WERI-Rb-1 (cell line): ENCODE measurements around the gene KCNAB1.

Source experiments
- DNase-seq: peaks from one replicate; pipeline ENCODE4 v3.0.0-alpha.2; 2020
- H3K27ac ChIP-seq: fragments of 250-450 bp; sonication (Bioruptor Pico); 2 replicates; pipeline ENCODE4 v1.5.1; 2020; ENCODE audit warnings: mild to moderate bottlenecking, moderate library complexity
- H3K27me3 ChIP-seq: fragments of 250-450 bp; sonication (Bioruptor Pico); 2 replicates; pipeline ENCODE4 v1.5.1; 2021; ENCODE audit warnings: mild to moderate bottlenecking, low read depth, moderate library complexity; ENCODE audit not compliant: insufficient read depth, severe bottlenecking
- H3K36me3 ChIP-seq: fragments of 250-450 bp; sonication (Bioruptor Pico); 2 replicates; pipeline ENCODE4 v1.5.1; 2020; ENCODE audit warnings: mild to moderate bottlenecking, moderate library complexity
- H3K4me3 ChIP-seq: 2 replicates; pipeline ENCODE4 v1.5.1; 2011; ENCODE audit warnings: low read depth, mild to moderate bottlenecking, control low read depth, low read length
- H3K9me3 ChIP-seq: fragments of 250-450 bp; sonication (Bioruptor Pico); 2 replicates; pipeline ENCODE4 v1.5.1; 2021; ENCODE audit warnings: mild to moderate bottlenecking, moderate library complexity; ENCODE audit not compliant: severe bottlenecking
- TF ChIP-seq, protein P1 (sequence below): IDR thresholded peaks from 2 replicates; pipeline ENCODE4 v1.5.1; 2011; ENCODE audit warnings: low read depth, mild to moderate bottlenecking, control low read depth, inconsistent platforms, low read length

KCNAB1 gene

DNA sequence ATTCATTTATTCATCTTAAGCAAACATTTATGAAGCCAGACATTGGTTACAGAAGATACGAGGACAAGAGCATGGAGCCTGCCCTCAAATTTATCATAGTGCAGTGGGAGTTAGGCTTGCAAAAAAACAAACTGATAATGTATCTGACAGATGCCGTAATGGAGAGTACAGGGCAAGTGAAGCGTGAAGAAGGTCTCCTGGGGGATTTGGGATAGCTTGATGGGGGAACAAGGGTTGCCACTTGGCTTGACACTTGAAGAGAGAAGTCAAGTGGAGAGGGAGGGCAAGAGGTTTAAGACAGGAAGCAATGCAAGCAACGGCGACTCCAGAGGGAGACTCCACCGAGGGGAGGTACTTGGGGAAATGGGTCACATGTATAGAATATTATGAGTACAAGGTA, 305.3 kb downstream of the KCNAB1 start:
- DNase-seq = no peak
- no peak overlapping the region for H3K27ac ChIP-seq
- TF ChIP-seq, protein P1, sequence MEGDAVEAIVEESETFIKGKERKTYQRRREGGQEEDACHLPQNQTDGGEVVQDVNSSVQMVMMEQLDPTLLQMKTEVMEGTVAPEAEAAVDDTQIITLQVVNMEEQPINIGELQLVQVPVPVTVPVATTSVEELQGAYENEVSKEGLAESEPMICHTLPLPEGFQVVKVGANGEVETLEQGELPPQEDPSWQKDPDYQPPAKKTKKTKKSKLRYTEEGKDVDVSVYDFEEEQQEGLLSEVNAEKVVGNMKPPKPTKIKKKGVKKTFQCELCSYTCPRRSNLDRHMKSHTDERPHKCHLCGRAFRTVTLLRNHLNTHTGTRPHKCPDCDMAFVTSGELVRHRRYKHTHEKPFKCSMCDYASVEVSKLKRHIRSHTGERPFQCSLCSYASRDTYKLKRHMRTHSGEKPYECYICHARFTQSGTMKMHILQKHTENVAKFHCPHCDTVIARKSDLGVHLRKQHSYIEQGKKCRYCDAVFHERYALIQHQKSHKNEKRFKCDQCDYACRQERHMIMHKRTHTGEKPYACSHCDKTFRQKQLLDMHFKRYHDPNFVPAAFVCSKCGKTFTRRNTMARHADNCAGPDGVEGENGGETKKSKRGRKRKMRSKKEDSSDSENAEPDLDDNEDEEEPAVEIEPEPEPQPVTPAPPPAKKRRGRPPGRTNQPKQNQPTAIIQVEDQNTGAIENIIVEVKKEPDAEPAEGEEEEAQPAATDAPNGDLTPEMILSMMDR = no peak

DNA sequence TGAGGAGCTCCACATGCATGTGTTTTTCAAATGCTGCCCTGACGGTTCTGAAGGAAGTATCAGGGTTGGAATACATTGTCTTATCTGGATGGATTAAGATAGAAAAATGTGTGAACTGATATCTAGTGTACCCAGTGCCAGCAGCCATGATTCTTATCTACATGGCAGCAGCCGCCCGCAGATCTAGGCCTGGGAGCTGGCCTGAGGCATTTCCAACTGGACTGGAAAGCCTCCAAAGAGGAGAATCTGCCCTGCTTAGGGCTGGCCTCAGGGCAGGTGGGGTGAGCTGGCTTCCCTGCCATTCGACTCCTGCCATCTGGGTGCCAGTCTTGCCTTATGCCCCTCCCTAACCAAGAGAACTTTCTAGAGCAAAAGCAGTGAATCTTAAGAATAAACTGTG, 308.7 kb downstream of the KCNAB1 start:
- H3K9me3 ChIP-seq = no peaks in the 10 kb centered on the region
- TF ChIP-seq, protein P1 = no peak
- no peak overlapping the region for H3K27ac ChIP-seq
- H3K4me3 ChIP-seq = no peak overlapping the region
- no peaks in the 10 kb centered on the region for H3K36me3 ChIP-seq
- DNase-seq = no peak
- H3K27me3 ChIP-seq = no peaks in the 10 kb centered on the region

More for the DNA sequence above, 305.3 kb downstream of the KCNAB1 start:
- H3K4me3 ChIP-seq = no peak overlapping the region
- H3K9me3 ChIP-seq = no peaks in the 10 kb centered on the region
- no peaks in the 10 kb centered on the region for H3K36me3 ChIP-seq
- H3K27me3 ChIP-seq = no peaks in the 10 kb centered on the region

DNA sequence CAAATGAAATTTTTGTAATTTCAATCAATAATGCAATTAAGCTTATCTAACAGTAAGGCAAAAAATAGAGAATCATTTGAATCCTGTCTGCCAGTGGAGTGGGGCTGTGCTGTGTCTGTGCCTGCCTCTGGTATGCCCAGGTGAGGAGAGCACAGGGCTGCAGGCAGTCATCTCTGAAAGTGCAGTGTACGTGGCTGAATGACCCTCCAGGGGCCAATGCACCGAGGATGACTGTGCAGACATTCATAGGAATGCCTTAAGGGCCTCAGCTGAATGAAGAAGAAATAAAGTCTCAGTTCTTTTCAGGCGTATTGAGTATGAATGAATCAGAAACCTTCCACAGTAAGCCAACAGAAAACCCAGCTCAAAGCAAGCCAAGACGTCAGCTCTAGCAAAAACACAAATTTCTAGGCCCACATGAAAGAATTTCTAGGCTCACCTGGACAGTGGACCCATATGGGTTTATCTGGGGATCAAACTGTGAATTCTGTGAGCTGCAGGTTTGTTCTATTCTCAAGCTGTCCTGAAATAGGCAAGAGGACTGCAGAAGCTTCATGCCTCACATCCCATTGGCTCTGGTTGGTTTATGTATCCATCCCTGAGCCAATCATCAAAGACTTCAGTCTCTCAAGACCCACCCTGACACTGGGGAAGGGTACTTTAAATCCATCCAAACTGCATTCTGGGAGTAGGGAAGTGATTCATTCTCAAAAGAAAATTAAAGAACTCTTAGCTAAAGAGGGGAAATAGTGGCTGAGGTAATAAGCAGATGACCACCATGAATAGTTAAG, 311.2 kb downstream of the KCNAB1 start:
- H3K4me3 ChIP-seq = no peak overlapping the region
- TF ChIP-seq, protein P1 = no peak
- no peaks in the 10 kb centered on the region for H3K27me3 ChIP-seq
- H3K9me3 ChIP-seq = no peaks in the 10 kb centered on the region
- H3K27ac ChIP-seq = no peak overlapping the region
- H3K36me3 ChIP-seq = no peaks in the 10 kb centered on the region
- DNase-seq = no peak

DNA sequence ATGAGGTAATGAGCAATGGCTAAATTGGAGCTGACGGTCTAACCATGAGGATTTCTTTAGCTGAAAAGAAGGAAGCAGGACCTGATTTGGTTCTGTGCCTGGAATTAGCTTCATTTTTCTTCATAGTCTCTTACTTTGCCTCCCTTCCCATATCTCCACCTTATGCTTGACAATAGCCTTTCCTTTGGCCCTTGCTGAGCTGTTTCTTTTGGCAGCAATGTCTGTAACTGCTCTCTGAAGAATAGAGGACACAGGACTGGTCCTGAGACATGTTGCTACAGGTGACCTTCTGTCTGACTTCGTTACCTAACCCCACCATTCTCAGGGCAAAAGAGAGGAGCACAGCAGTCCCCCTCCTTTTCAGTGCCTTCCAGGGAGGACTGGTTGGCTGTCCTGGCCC, 312.2 kb downstream of the KCNAB1 start:
- H3K27ac ChIP-seq = no peak overlapping the region
- no peaks in the 10 kb centered on the region for H3K36me3 ChIP-seq
- TF ChIP-seq, protein P1 = no peak
- H3K9me3 ChIP-seq = no peaks in the 10 kb centered on the region
- no peak overlapping the region for H3K4me3 ChIP-seq
- no peak for DNase-seq
- no peaks in the 10 kb centered on the region for H3K27me3 ChIP-seq

DNA sequence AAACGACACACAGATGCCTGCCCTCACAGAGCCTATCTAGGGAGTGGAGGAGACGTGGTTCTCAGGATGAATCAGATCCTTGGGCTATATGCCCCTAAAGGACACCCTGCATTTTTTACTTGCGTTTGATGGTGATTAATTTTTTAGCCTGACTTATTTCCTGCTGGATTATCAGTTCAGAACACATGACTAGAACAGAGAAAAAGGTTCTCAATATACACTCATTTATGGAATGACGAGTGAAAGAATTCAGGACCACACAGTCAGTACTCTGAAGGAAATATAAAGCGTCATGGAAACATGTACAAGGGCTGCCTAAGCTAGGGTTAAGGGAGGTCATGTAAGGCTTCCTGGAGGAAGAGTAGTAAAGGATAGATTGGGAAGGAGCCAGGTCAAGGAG, 312.8 kb downstream of the KCNAB1 start:
- H3K36me3 ChIP-seq = no peaks in the 10 kb centered on the region
- no peak for DNase-seq

More for the DNA sequence above, 312.8 kb downstream of the KCNAB1 start:
- TF ChIP-seq, protein P1 = no peak
- Histone ChIP-seq H3K4me3 (no peak overlapping the region), H3K27me3 (no peaks in the 10 kb centered on the region), H3K27ac (no peak overlapping the region), H3K9me3 (no peaks in the 10 kb centered on the region)
